ENCODE results near the gene PHTF1. TPM values are rescaled to one million over a fixed set of nuclear protein-coding genes. Genes with fewer than 3 reads are reported as not detected.

PHTF1 gene
- total and polyA plus RNA-seq, 8 donors = 4.6 to 12.9 (median 6.3) TPM

DNA sequence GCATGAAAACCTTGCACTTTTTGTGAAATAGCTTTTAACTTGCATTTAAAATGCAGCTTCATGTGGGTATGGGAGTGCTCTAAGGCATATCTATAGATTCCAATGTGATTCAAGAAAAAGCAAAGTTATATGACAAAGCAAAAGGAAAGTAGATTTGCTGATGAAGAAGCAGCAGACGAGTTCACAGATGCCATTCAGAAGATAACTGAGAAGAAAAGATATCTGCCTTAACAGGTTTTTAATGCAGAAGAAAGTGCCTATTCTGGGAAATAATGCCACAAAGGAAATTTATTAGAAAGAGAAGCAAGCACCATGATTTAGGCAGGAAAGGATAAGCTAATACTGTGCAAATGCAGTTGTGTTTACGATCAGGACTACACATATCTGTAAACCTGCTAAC lies 68.1 kb downstream of the PHTF1 start:
- H3K4me3 ChIP-seq = no peak overlapping the region
- no peak overlapping the region for H3K27ac ChIP-seq
- no peak for ATAC-seq
- no peaks in the 10 kb centered on the region for H3K36me3 ChIP-seq
- H3K4me1 ChIP-seq = no peaks in the 10 kb centered on the region
- intact Hi-C loops (cut with DNase I) = no loop called here
- DNase-seq = no peak
- 94 to 98% methylated on average over 2 of the region's 2 CpGs for WGBS, 2 donors
- H3K9me3 ChIP-seq = peaks cover 0 to 11% (median 0%) of the 10 kb centered on the region in 4 donors
- no peak for FAIRE-seq
- TF ChIP-seq, protein P1, sequence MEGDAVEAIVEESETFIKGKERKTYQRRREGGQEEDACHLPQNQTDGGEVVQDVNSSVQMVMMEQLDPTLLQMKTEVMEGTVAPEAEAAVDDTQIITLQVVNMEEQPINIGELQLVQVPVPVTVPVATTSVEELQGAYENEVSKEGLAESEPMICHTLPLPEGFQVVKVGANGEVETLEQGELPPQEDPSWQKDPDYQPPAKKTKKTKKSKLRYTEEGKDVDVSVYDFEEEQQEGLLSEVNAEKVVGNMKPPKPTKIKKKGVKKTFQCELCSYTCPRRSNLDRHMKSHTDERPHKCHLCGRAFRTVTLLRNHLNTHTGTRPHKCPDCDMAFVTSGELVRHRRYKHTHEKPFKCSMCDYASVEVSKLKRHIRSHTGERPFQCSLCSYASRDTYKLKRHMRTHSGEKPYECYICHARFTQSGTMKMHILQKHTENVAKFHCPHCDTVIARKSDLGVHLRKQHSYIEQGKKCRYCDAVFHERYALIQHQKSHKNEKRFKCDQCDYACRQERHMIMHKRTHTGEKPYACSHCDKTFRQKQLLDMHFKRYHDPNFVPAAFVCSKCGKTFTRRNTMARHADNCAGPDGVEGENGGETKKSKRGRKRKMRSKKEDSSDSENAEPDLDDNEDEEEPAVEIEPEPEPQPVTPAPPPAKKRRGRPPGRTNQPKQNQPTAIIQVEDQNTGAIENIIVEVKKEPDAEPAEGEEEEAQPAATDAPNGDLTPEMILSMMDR (IDR thresholded peaks at IDR 0.05) = no peak
- no peaks in the 10 kb centered on the region for H3K27me3 ChIP-seq

DNA sequence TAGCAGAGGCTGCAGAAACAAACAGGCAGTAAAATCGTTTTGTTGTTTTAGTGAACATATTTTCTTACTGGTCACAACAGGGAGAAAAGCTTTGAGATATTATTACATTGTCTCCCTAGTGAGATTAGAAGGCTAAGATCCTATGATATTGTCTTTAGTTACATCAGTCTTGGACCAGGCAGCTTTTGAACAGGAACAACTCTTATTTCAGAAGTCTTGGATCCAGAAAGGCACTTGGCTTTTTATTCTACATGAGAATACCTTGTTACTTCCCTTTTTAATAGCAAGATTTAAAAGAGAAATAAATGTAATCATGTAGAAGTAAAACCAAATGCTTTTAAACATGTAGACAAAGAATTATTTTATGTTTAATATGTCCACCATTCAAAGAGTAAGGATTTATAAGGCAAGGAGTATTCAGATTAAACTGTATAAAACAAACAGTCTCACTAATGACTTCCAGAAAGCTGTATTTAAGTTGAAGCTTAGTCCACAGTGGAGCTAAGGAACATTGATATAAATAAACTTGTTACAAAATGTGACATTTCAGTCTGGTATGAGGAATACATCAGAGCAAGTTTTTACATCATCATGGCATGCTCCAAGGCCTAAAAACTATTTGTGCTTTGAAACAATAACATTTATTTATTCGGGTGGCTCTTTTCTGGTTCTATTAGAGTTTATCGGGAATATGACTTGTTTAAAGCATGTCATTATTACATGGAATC lies 72.2 kb downstream of the PHTF1 start:
- no peaks in the 10 kb centered on the region for H3K27me3 ChIP-seq
- no peaks in the 10 kb centered on the region for H3K4me1 ChIP-seq
- 84 to 91% methylated on average over 3 of the region's 3 CpGs for WGBS, 2 donors
- DNase-seq (no peak), FAIRE-seq (no peak), ATAC-seq (no peak)
- H3K4me3 ChIP-seq = no peak overlapping the region
- peaks cover 0 to 12% (median 0%) of the 10 kb centered on the region in 3 donors for H3K36me3 ChIP-seq
- H3K9me3 ChIP-seq = no peaks in the 10 kb centered on the region
- H3K27ac ChIP-seq = no peak overlapping the region
- intact Hi-C loops (cut with DNase I) = loop anchor here in 1 of 3 donors (5.0 to 10.0 kb wide), 2 partner anchors 295 to 542 kb away; partner anchors contain the start of gene MAGI3
- TF ChIP-seq, protein P1 (IDR thresholded peaks at IDR 0.05) = no peak

DNA sequence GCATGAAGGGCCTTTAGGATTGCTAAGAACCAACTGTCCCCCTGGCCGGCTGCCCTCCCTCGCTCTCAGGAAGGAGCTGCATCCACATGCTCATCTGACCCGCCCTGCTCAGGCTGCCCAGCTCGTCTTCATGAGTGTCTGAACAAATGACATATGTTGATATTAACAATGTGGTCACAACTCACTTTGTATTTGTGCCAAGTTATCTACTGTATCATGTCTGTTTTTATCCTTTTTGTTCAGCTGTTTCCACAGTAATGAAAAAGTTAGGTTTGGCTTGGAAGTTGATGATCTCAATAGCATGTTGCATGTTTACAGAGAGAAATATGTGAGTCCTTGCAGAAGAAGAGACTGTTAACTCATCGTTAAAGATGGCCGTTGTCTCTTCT lies 75.1 kb downstream of the PHTF1 start:
- no peaks in the 10 kb centered on the region for H3K9me3 ChIP-seq
- H3K27ac ChIP-seq = peak overlapping the region in 1 of 4 donors; percentile 0
- intact Hi-C loops (cut with DNase I) = loop anchor here in 1 of 3 donors (10.0 kb wide), 1 partner anchor 539 kb away; no protein-coding TSS in a partner anchor
- TF ChIP-seq, protein P1 (IDR thresholded peaks at IDR 0.05) = no peak
- no peaks in the 10 kb centered on the region for H3K27me3 ChIP-seq
- peak in 3 of 4 donors; percentile 51 to 66 (median 64) for ATAC-seq
- DNase-seq = peak in 2 of 6 donors; percentile 26 to 30
- no peaks in the 10 kb centered on the region for H3K4me1 ChIP-seq
- WGBS, 2 donors = 76 to 77% methylated on average over 6 of the region's 6 CpGs
- no peak overlapping the region for H3K4me3 ChIP-seq
- FAIRE-seq = no peak
- H3K36me3 ChIP-seq = peaks cover 0 to 13% (median 0%) of the 10 kb centered on the region in 3 donors

DNA sequence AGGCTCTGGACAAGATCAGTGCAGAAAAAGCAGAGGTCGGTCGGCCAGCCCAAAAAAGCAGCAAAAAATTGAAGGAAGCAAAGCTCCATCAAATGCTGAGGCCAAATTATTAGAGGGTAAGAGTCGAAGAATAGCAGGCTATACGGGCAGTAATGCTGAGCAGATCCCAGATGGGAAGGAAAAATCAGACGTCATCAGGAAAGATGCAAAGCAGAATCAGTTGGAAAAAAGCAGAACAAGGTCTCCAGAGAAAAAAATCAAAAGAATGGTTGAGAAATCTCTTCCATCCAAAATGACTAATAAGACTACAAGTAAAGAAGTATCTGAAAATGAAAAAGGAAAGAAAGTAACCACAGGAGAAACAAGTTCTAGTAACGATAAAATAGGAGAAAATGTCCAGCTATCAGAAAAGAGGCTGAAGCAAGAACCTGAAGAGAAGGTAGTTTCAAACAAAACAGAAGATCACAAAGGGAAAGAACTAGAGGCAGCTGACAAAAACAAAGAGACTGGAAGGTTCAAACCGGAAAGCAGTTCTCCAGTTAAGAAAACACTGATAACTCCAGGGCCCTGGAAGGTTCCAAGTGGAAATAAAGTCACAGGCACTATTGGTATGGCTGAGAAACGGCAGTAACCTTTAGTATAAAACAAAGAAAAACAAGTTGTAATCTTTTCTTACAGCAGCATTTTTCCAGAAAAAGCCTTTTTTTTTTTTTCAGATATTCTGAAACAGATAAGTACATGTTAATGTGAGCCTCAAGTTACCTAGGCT lies 75.7 kb downstream of the PHTF1 start:
- Histone ChIP-seq H3K4me1 (no peaks in the 10 kb centered on the region), H3K4me3 (no peak overlapping the region), H3K9me3 (no peaks in the 10 kb centered on the region), H3K27ac (peak overlapping the region in 1 of 4 donors; percentile 0), H3K27me3 (no peaks in the 10 kb centered on the region), H3K36me3 (peaks cover 0 to 13% (median 0%) of the 10 kb centered on the region in 3 donors)
- WGBS, 2 donors = 77 to 78% methylated on average over 8 of the region's 8 CpGs
- intact Hi-C loops (cut with DNase I) = loop anchor here in 1 of 3 donors (10.0 kb wide), 1 partner anchor 539 kb away; no protein-coding TSS in a partner anchor
- FAIRE-seq = no peak
- TF ChIP-seq, protein P1 (IDR thresholded peaks at IDR 0.05) = no peak
- ATAC-seq = peak in 3 of 4 donors; percentile 30 to 57 (median 51)
- DNase-seq = no peak
